HG03575 (cell line): ENCODE data around the gene TMEM178B.

ENCODE experiments used
- ATAC-seq: cut with Tn5 transposase; IDR thresholded peaks from one replicate; pipeline ENCODE4 v1.9.1; 2021; ENCODE audit not compliant: unreplicated experiment, insufficient number of reproducible peaks, low FRiP score; ENCODE audit errors: extremely low read depth

TMEM178B gene

GRCh38 chr7:141418066-141418465 is 344.2 kb downstream of the TMEM178B start:
- ATAC-seq: no peak

- no peak for ATAC-seq
Measured at GRCh38 chr7:141421306-141421705, 347.4 kb downstream of the TMEM178B start.

DNA sequence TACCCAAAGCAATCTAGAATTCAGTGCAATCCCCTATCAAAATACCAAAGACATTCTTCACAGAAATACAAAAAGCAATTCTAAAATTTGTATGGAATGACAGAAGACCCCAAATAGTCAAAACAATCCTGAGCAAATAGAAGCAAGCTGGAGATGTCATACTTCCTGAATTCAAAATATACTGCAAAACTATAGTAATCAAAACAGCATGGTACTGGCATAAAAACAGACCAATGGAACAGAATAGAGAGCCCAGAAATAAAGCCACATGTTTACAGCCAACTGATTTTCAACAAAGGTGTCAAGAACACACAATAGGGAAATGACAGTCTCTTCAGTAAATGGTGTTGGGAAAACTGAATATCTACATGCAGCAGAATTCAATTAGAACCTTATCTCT is 353.3 kb downstream of the TMEM178B start:
- no peak for ATAC-seq

GRCh38 chr7:141430455-141431139 is 356.7 kb downstream of the TMEM178B start:
- ATAC-seq: no peak

- ATAC-seq: no peak
Measured at GRCh38 chr7:141431140-141431479, 357.2 kb downstream of the TMEM178B start.

DNA sequence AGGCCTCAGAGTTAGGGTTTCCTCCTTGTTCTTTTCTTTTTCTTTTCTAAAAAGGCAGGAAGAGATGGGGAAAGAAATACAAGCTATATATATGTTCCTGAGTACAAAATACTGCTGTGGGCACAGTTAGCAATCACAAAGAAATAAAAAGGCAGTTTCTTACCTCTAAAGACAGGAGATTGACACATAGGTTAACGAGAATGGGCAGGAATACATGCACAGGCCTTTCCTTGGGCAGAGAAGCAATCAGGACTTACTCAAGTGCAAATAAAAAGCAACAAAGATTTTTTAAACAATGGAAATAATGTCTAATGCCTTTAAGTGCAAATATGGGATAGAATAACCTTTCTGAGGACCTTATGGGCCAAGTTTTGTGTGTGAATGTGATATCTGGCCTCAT is 357.8 kb downstream of the TMEM178B start:
- no peak for ATAC-seq

DNA sequence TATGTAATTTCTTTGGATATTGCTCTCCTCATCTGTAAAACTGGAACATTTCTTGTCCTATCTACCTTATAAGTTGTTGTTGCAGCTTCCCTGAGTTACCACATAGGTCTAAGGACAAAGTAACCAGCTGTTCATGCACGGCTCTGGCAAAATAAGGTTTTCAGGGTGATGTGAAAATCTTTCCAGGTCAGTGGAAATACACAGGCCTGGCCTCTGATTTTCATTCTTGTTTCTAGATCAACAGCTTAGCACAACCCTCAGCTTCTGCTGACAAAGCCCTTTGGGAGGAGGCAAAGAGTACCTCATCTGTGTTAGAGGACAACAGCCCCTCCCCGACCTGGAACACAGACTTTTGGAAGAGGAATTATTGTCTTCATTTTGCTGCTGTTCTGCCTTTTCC is 359.8 kb downstream of the TMEM178B start:
- ATAC-seq: no peak

- ATAC-seq: no peak
Measured at GRCh38 chr7:141436139-141436538, 362.3 kb downstream of the TMEM178B start.

- ATAC-seq: no peak
Measured at GRCh38 chr7:141436575-141437075, 362.8 kb downstream of the TMEM178B start.

- ATAC-seq: no peak
Measured at GRCh38 chr7:141439164-141439563, 365.3 kb downstream of the TMEM178B start.

DNA sequence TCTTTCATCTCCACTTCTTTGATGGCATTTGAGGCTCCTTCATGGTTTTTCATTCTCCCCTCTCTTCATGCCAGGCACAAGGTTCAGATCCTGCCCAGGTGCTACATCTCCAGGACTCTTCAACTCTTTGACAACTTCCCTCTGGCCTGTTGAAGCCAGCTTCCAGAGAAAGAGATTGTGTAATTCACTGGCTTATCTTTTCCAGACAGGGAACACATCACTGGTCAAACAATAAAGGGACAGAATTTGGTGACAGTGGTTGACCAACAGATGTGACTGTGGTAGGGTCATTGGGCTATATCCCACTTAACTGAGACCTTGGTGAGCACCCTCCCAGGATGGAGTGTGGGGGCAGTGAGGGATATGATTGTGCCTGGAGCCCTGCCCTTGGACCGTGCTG is 365.9 kb downstream of the TMEM178B start:
- no peak for ATAC-seq

- no peak for ATAC-seq
Measured at GRCh38 chr7:141441837-141442627, 368.2 kb downstream of the TMEM178B start.

DNA sequence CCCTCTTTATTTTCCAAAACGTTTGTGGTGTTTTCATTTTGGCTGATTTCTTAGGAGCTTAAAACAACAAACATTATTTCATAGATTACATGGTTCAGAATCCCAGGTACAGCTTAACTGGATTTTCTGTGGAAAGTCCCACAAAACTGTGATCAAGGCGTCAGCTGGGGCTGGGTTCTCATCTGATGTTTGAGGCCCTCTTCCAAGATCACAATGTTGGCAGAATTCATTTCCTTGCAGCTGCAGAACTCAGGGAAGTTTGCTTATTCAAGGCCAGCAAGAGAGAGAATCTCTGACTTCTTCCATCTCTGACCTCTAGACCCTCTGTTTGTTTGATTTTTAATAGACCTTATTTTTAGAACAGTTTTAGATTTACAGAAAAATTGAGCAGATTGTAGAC is 368.9 kb downstream of the TMEM178B start:
- ATAC-seq: no peak

- no peak for ATAC-seq
Measured at GRCh38 chr7:141444961-141445360, 371.1 kb downstream of the TMEM178B start.

DNA sequence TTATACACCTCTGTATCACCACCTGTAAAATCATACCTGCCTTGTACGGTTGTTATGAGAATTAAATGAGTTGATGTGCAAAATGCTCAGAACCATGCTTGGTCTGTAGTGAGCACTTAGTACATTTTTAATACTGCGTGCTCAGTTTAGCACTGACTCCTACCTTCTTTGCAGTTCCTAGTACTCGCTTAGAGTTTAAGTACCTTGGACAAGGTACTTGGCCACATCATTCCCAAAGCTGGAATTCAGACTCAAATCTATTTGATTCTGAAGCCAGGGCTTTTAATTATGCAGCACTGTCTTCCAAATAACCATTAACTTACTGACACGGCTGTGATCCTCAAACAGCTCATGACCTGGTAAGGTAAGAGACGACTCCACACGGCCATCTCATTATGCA is 377.4 kb downstream of the TMEM178B start:
- ATAC-seq: no peak

GRCh38 chr7:141452911-141453310 is 379.0 kb downstream of the TMEM178B start:
- no peak for ATAC-seq

- no peak for ATAC-seq
Measured at GRCh38 chr7:141454338-141454737, 380.5 kb downstream of the TMEM178B start.

DNA sequence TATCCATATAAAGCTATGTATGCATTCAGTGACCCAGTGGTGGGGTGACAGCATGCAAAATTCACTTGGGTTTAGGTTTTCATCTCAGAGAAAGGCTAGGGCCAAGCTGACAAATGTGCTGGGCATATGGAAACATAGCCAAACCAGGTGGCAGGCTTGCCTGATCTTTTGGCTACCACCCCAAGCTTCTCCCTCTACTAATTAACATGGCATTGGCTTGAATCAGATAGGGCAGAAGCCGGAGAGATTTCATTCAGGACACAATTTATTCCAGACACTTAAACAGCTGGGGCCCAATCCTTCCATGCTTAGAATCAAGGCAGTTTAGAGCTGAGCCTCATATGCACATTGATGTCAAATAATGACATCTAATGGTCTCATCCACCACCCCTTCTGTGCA is 381.9 kb downstream of the TMEM178B start:
- no peak for ATAC-seq

GRCh38 chr7:141456298-141456697 is 382.4 kb downstream of the TMEM178B start:
- ATAC-seq: no peak

- no peak for ATAC-seq
Measured at GRCh38 chr7:141456711-141457110, 382.8 kb downstream of the TMEM178B start.
